T-helper 1 cell treated with Interleukin-12 subunit alpha and Interleukin-12 subunit beta and Interleukin-4 antibody, amounts not matched to agents 30 μg/mL and 1 μg/mL, for 36 hours (primary cell): ENCODE measurements around the gene SCD5.

Experiments
- H3K27ac Mint-ChIP-seq: one replicate; pipeline ENCODE4 v1.8.0; 2021; ENCODE audit warnings: mild to moderate bottlenecking, mixed read lengths
- H3K27me3 Mint-ChIP-seq: one replicate; pipeline ENCODE4 v1.8.0; 2021; ENCODE audit warnings: low read depth, mixed read lengths
- H3K36me3 Mint-ChIP-seq: one replicate; pipeline ENCODE4 v1.8.0; 2021; ENCODE audit warnings: low read depth, mixed read lengths
- H3K4me1 Mint-ChIP-seq: one replicate; pipeline ENCODE4 v1.8.0; 2021; ENCODE audit warnings: low read depth, mixed read lengths
- H3K4me3 Mint-ChIP-seq: one replicate; pipeline ENCODE4 v1.8.0; 2021; ENCODE audit warnings: mild to moderate bottlenecking, moderate library complexity, mixed read lengths
- H3K9me3 Mint-ChIP-seq: one replicate; pipeline ENCODE4 v1.8.0; 2021; ENCODE audit warnings: mixed read lengths

SCD5 gene

GRCh38 chr4:82761229-82761628, 37.4 kb downstream of the SCD5 start:
- Mint-ChIP-seq H3K9me3 (peaks cover 5% of the 10 kb centered on the region), H3K27ac (no peak overlapping the region), H3K36me3 (no peaks in the 10 kb centered on the region), H3K4me1 (no peaks in the 10 kb centered on the region), H3K4me3 (no peak overlapping the region), H3K27me3 (peaks cover 11% of the 10 kb centered on the region)

- Mint-ChIP-seq H3K4me3 (no peak overlapping the region), H3K27me3 (peaks cover 13% of the 10 kb centered on the region), H3K4me1 (no peaks in the 10 kb centered on the region), H3K36me3 (no peaks in the 10 kb centered on the region), H3K27ac (no peak overlapping the region), H3K9me3 (no peaks in the 10 kb centered on the region)
Observed at GRCh38 chr4:82758701-82759685, 39.6 kb downstream of the SCD5 start.

- Mint-ChIP-seq H3K27ac (no peak overlapping the region), H3K4me1 (no peaks in the 10 kb centered on the region), H3K36me3 (no peaks in the 10 kb centered on the region), H3K27me3 (peaks cover 20% of the 10 kb centered on the region), H3K9me3 (no peaks in the 10 kb centered on the region), H3K4me3 (no peak overlapping the region)
Observed at GRCh38 chr4:82756061-82756460, 42.5 kb downstream of the SCD5 start.

GRCh38 chr4:82755650-82756049, 42.9 kb downstream of the SCD5 start:
- H3K9me3 Mint-ChIP-seq: no peaks in the 10 kb centered on the region
- H3K4me3 Mint-ChIP-seq: no peak overlapping the region
- H3K27me3 Mint-ChIP-seq: peaks cover 18% of the 10 kb centered on the region
- H3K36me3 Mint-ChIP-seq: no peaks in the 10 kb centered on the region
- no peak overlapping the region for H3K27ac Mint-ChIP-seq
- no peaks in the 10 kb centered on the region for H3K4me1 Mint-ChIP-seq

GRCh38 chr4:82754513-82755165, 44.0 kb downstream of the SCD5 start:
- no peaks in the 10 kb centered on the region for H3K36me3 Mint-ChIP-seq
- H3K27me3 Mint-ChIP-seq: peaks cover 13% of the 10 kb centered on the region
- no peaks in the 10 kb centered on the region for H3K4me1 Mint-ChIP-seq
- no peaks in the 10 kb centered on the region for H3K9me3 Mint-ChIP-seq
- no peak overlapping the region for H3K4me3 Mint-ChIP-seq
- H3K27ac Mint-ChIP-seq: no peak overlapping the region

- H3K27me3 Mint-ChIP-seq: peaks cover 13% of the 10 kb centered on the region
- H3K4me1 Mint-ChIP-seq: no peaks in the 10 kb centered on the region
- no peak overlapping the region for H3K27ac Mint-ChIP-seq
- no peaks in the 10 kb centered on the region for H3K9me3 Mint-ChIP-seq
- no peak overlapping the region for H3K4me3 Mint-ChIP-seq
- no peaks in the 10 kb centered on the region for H3K36me3 Mint-ChIP-seq
Observed at GRCh38 chr4:82753725-82754410, 44.7 kb downstream of the SCD5 start.

- Mint-ChIP-seq H3K9me3 (no peaks in the 10 kb centered on the region), H3K4me1 (no peaks in the 10 kb centered on the region), H3K27me3 (peaks cover 13% of the 10 kb centered on the region), H3K36me3 (no peaks in the 10 kb centered on the region), H3K4me3 (no peak overlapping the region), H3K27ac (no peak overlapping the region)
Observed at GRCh38 chr4:82753238-82753637, 45.4 kb downstream of the SCD5 start.

- no peaks in the 10 kb centered on the region for H3K9me3 Mint-ChIP-seq
- H3K4me3 Mint-ChIP-seq: no peak overlapping the region
Observed at GRCh38 chr4:82748810-82749470, 49.7 kb downstream of the SCD5 start.

GRCh38 chr4:82747686-82748575, 50.7 kb downstream of the SCD5 start:
- H3K27me3 Mint-ChIP-seq: peaks cover 16% of the 10 kb centered on the region
- no peaks in the 10 kb centered on the region for H3K9me3 Mint-ChIP-seq
- H3K36me3 Mint-ChIP-seq: no peaks in the 10 kb centered on the region
- no peak overlapping the region for H3K27ac Mint-ChIP-seq
- no peak overlapping the region for H3K4me3 Mint-ChIP-seq
- no peaks in the 10 kb centered on the region for H3K4me1 Mint-ChIP-seq

More at GRCh38 chr4:82748810-82749470, 49.7 kb downstream of the SCD5 start:
- Mint-ChIP-seq H3K36me3 (no peaks in the 10 kb centered on the region), H3K27ac (no peak overlapping the region), H3K4me1 (no peaks in the 10 kb centered on the region), H3K27me3 (peaks cover 19% of the 10 kb centered on the region)

GRCh38 chr4:82746705-82747574, 51.7 kb downstream of the SCD5 start:
- no peak overlapping the region for H3K4me3 Mint-ChIP-seq
- no peaks in the 10 kb centered on the region for H3K9me3 Mint-ChIP-seq
- no peaks in the 10 kb centered on the region for H3K4me1 Mint-ChIP-seq
- H3K27me3 Mint-ChIP-seq: peaks cover 13% of the 10 kb centered on the region
- H3K36me3 Mint-ChIP-seq: no peaks in the 10 kb centered on the region
- no peak overlapping the region for H3K27ac Mint-ChIP-seq

GRCh38 chr4:82745173-82745842, 53.3 kb downstream of the SCD5 start:
- no peaks in the 10 kb centered on the region for H3K9me3 Mint-ChIP-seq
- H3K36me3 Mint-ChIP-seq: no peaks in the 10 kb centered on the region
- H3K4me1 Mint-ChIP-seq: no peaks in the 10 kb centered on the region
- H3K27ac Mint-ChIP-seq: no peak overlapping the region
- no peak overlapping the region for H3K4me3 Mint-ChIP-seq
- peaks cover 12% of the 10 kb centered on the region for H3K27me3 Mint-ChIP-seq

GRCh38 chr4:82744284-82744968, 54.2 kb downstream of the SCD5 start:
- Mint-ChIP-seq H3K4me3 (no peak overlapping the region), H3K27me3 (peaks cover 8% of the 10 kb centered on the region), H3K27ac (no peak overlapping the region), H3K9me3 (no peaks in the 10 kb centered on the region), H3K36me3 (no peaks in the 10 kb centered on the region), H3K4me1 (no peaks in the 10 kb centered on the region)
